H1 (cell line): ENCODE measurements around the gene ETV4. TPM values are rescaled to one million over a fixed set of nuclear protein-coding genes. Genes with fewer than 3 reads are reported as not detected.
A peak's percentile ranks its signal among the peaks of the same experiment; 100 is the strongest.

Experiments used
- CTCF ChIA-PET: fragments of 300-600 bp; sonication (Branson Sonifier 250); formaldehyde crosslinking; loops from one replicate; lab custom pipeline; 2021; ENCODE audit not compliant: partially characterized antibody; lab: Charles Lee
- POLR2A ChIA-PET: fragments of 300-600 bp; sonication (Branson Sonifier 250); formaldehyde crosslinking; loops from one replicate; lab custom pipeline; 2021; ENCODE audit warnings: inconsistent platforms; ENCODE audit not compliant: partially characterized antibody; lab: Charles Lee
- DNase-seq, 2 experiments: peaks; one replicate each; pipeline versions ENCODE4 v3.0.0 to v3.0.0-alpha.2; 2010 to 2022; ENCODE audit warnings: low spot score in 2 of 2, low read depth in 1 of 2, mixed read lengths in 1 of 2
- FAIRE-seq: peaks from 2 replicates; lab custom pipeline; 2011; peaks lifted over from hg19 to GRCh38; lab: Jason Lieb, UNC
- H2AFZ ChIP-seq: 2 replicates; pipeline ENCODE4 v1.8.1; 2012; ENCODE audit warnings: low read length, inconsistent platforms
- H2AK5ac ChIP-seq: 2 replicates; pipeline ENCODE4 v1.6.1; 2013; ENCODE audit warnings: low read depth, low read length
- H2BK120ac ChIP-seq: replicated peaks from 2 replicates; pipeline ENCODE3; 2013; ENCODE audit warnings: low read depth, low read length, inconsistent platforms
- H2BK12ac ChIP-seq: 2 replicates; pipeline ENCODE4 v1.6.1; 2013; ENCODE audit warnings: low read depth, low read length
- H2BK15ac ChIP-seq: 2 replicates; pipeline ENCODE4 v1.6.1; 2013; ENCODE audit warnings: low read length
- H2BK20ac ChIP-seq: 2 replicates; pipeline ENCODE4 v1.6.1; 2013; ENCODE audit warnings: low read length
- H2BK5ac ChIP-seq: 2 replicates; pipeline ENCODE4 v1.6.1; 2013; ENCODE audit warnings: low read depth, low read length
- H3K14ac ChIP-seq: 2 replicates; pipeline ENCODE4 v1.6.1; 2013; ENCODE audit warnings: inconsistent platforms; ENCODE audit not compliant: insufficient read length
- H3K18ac ChIP-seq: 2 replicates; pipeline ENCODE4 v1.6.1; 2013; ENCODE audit warnings: low read length; ENCODE audit errors: extremely low read depth
- H3K23ac ChIP-seq: 2 replicates; pipeline ENCODE4 v1.6.1; 2013; ENCODE audit warnings: inconsistent platforms; ENCODE audit not compliant: insufficient read length
- H3K23me2 ChIP-seq: 2 replicates; pipeline ENCODE4 v1.6.1; 2013; ENCODE audit warnings: low read depth, low read length
- H3K27ac ChIP-seq: 2 replicates; pipeline ENCODE4 v1.6.1; 2011; ENCODE audit warnings: low read depth, low read length, inconsistent platforms
- H3K27me3 ChIP-seq, 4 experiments: replicated peaks in 1 of 4; 1 replicate in 1 of 4; 2 replicates in 3 of 4; pipeline versions ENCODE4 v1.6.1 to v1.8.1; 2011 to 2013; ENCODE audit warnings: low read length in 3 of 4, mild to moderate bottlenecking in 3 of 4, inconsistent platforms in 2 of 4, mixed read lengths in 2 of 4, moderate library complexity in 1 of 4; ENCODE audit not compliant: control insufficient read depth in 3 of 4, insufficient read depth in 3 of 4; ENCODE audit errors: extremely low read depth in 1 of 4
- H3K36me3 ChIP-seq, 4 experiments: 2 replicates each; pipeline versions ENCODE4 v1.6.1 to v1.8.1; 2011 to 2013; ENCODE audit warnings: mild to moderate bottlenecking in 4 of 4, low read length in 3 of 4, moderate library complexity in 2 of 4, control low read depth in 1 of 4, inconsistent platforms in 1 of 4; ENCODE audit not compliant: insufficient read depth in 4 of 4, control insufficient read depth in 2 of 4
- H3K4ac ChIP-seq: replicated peaks from 2 replicates; pipeline ENCODE3; 2013; ENCODE audit warnings: low read length, low read depth, mixed read lengths, inconsistent platforms; ENCODE audit not compliant: insufficient read length
- H3K4me1 ChIP-seq, 4 experiments: replicated peaks in 1 of 4; 1 replicate in 1 of 4; 2 replicates in 3 of 4; pipeline versions ENCODE4 v1.6.1 to v1.8.1; 2011 to 2013; ENCODE audit warnings: low read length in 3 of 4, inconsistent platforms in 2 of 4, mixed read lengths in 1 of 4; ENCODE audit not compliant: insufficient read depth in 4 of 4, control insufficient read depth in 3 of 4
- H3K4me2 ChIP-seq, 2 experiments: 2 replicates each; pipeline versions ENCODE4 v1.6.1 to v1.8.1; 2011 to 2013; ENCODE audit warnings: low read depth in 2 of 2, low read length in 2 of 2, control low read depth in 1 of 2, inconsistent platforms in 1 of 2, mild to moderate bottlenecking in 1 of 2; ENCODE audit not compliant: insufficient read depth in 1 of 2
- H3K4me3 ChIP-seq, 4 experiments: fragments of 200-600, 300-600 bp in 1 of 4; sonication (generic), shearing (Covaris generic), sonication (Bioruptor Twin) in 1 of 4; 2 replicates each; pipeline versions ENCODE4 v1.5.1 to v1.8.1; 2011 to 2016; ENCODE audit warnings: low read length in 4 of 4, low read depth in 3 of 4, control low read depth in 2 of 4, inconsistent platforms in 2 of 4, mild to moderate bottlenecking in 2 of 4, mixed read lengths in 1 of 4, moderate library complexity in 1 of 4; ENCODE audit not compliant: insufficient read depth in 2 of 4; ENCODE audit errors: extremely low read depth in 1 of 4
- H3K56ac ChIP-seq: replicated peaks from 2 replicates; pipeline ENCODE3; 2013; ENCODE audit warnings: low read depth, mild to moderate bottlenecking, mixed read lengths, low read length, inconsistent platforms; ENCODE audit not compliant: insufficient read length
- H3K79me1 ChIP-seq: 2 replicates; pipeline ENCODE4 v1.6.1; 2013; ENCODE audit warnings: low read depth, low read length, control low read depth
- H3K79me2 ChIP-seq, 2 experiments: 2 replicates each; pipeline versions ENCODE4 v1.6.1 to v1.8.1; 2012 to 2013; ENCODE audit warnings: low read length in 2 of 2, mild to moderate bottlenecking in 2 of 2, inconsistent platforms in 1 of 2; ENCODE audit not compliant: insufficient read depth in 2 of 2, control insufficient read depth in 1 of 2
- H3K9ac ChIP-seq, 4 experiments: replicated peaks in 1 of 4; 1 replicate in 1 of 4; 2 replicates in 3 of 4; pipeline versions ENCODE4 v1.6.1 to v1.8.1; 2011 to 2013; ENCODE audit warnings: low read depth in 3 of 4, low read length in 3 of 4, control low read depth in 2 of 4, mild to moderate bottlenecking in 2 of 4, moderate library complexity in 2 of 4, inconsistent platforms in 1 of 4; ENCODE audit errors: extremely low read depth in 1 of 4
- H3K9me3 ChIP-seq, 2 experiments: 2 replicates each; pipeline versions ENCODE4 v1.6.1 to v1.8.1; 2012 to 2013; ENCODE audit warnings: mild to moderate bottlenecking in 2 of 2, moderate library complexity in 2 of 2, control low read depth in 1 of 2, inconsistent platforms in 1 of 2, low read depth in 1 of 2, low read length in 1 of 2, mixed read lengths in 1 of 2; ENCODE audit not compliant: insufficient read depth in 2 of 2
- H4K20me1 ChIP-seq, 2 experiments: replicated peaks in 1 of 2; 2 replicates each; pipeline versions ENCODE3 to v1.8.1; 2011 to 2013; ENCODE audit warnings: inconsistent platforms in 2 of 2, low read length in 2 of 2, mild to moderate bottlenecking in 1 of 2; ENCODE audit not compliant: insufficient read depth in 2 of 2, control insufficient read depth in 1 of 2
- H4K5ac ChIP-seq: 2 replicates; pipeline ENCODE4 v1.6.1; 2013; ENCODE audit warnings: low read length, low read depth, mixed read lengths, inconsistent platforms; ENCODE audit not compliant: insufficient read length
- H4K8ac ChIP-seq: 2 replicates; pipeline ENCODE4 v1.8.0; 2013; ENCODE audit warnings: mild to moderate bottlenecking, moderate library complexity, low read length, inconsistent platforms; ENCODE audit not compliant: insufficient read depth; ENCODE audit errors: extremely low read depth
- H4K91ac ChIP-seq: replicated peaks from 2 replicates; pipeline ENCODE3; 2013; ENCODE audit warnings: low read length, mixed read lengths, inconsistent platforms; ENCODE audit not compliant: insufficient read length
- CBX5 ChIP-seq: fragments of 300-800, 300-1000 bp; sonication (generic); IDR thresholded peaks from 2 replicates; pipeline ENCODE4 v1.7.1; 2016; ENCODE audit warnings: antibody characterized with exemption, low read length, low read depth
- CHD2 ChIP-seq: IDR thresholded peaks from 2 replicates; pipeline ENCODE4 v1.6.1; 2012; ENCODE audit warnings: low read length, improper control_type of control experiment
- KDM4A ChIP-seq: IDR thresholded peaks from one replicate; pipeline ENCODE4 v1.7.1; 2012; ENCODE audit warnings: low read depth, mild to moderate bottlenecking, moderate library complexity, low read length, inconsistent platforms; ENCODE audit not compliant: severe bottlenecking
- POLR2AphosphoS5 ChIP-seq: IDR thresholded peaks from 2 replicates; pipeline ENCODE4 v1.6.1; 2011; ENCODE audit warnings: low read depth, low read length
- POU5F1 ChIP-seq: IDR thresholded peaks from 2 replicates; pipeline ENCODE4 v1.6.1; 2011; ENCODE audit warnings: low read depth, mild to moderate bottlenecking, low read length, moderate library complexity
- RNF2 ChIP-seq: fragments of 200-900, 300-1000 bp; sonication (generic); IDR thresholded peaks from 2 replicates; pipeline ENCODE4 v1.7.1; 2016; ENCODE audit warnings: borderline replicate concordance, low read depth, mild to moderate bottlenecking, antibody characterized with exemption, low read length; ENCODE audit not compliant: poor library complexity, severe bottlenecking; ENCODE audit errors: missing control alignments
- SIRT6 ChIP-seq: IDR thresholded peaks from one replicate; pipeline ENCODE4 v1.7.1; 2012; ENCODE audit warnings: low read length, inconsistent platforms
- SP1 ChIP-seq: IDR thresholded peaks from 2 replicates; pipeline ENCODE4 v1.6.1; 2011; ENCODE audit warnings: low read depth, low read length
- WGBS, 2 experiments: shearing (Covaris generic) in 1 of 2; methylation state at CpG; one replicate each; pipeline versions ENCODE4 v1.1.6 to v1.1.7; 2013 to 2015; ENCODE audit warnings: low lambda C conversion rate in 2 of 2, mixed read lengths in 2 of 2, inconsistent platforms in 1 of 2, low coverage in 1 of 2, missing lambda C conversion rate in 1 of 2; ENCODE audit not compliant: insufficient replicate concordance in 2 of 2, insufficient coverage in 1 of 2, insufficient read length in 1 of 2; ENCODE audit errors: extremely low coverage in 1 of 2, missing lambda C conversion rate in 1 of 2; 5-methylcytosine and 5-hydroxymethylcytosine counted together
- polyA plus RNA-seq, 7 experiments: library from polyadenylated mRNA; depleted of rRNA in 3 of 7; stranded (reverse) in 5 of 7; unstranded in 2 of 7; fragments of >200 nt in 5 of 7; fragments of 200-250 nt in 2 of 7; gene quantifications; 1 replicate in 5 of 7; 2 replicates in 1 of 7; 4 replicates in 1 of 7; pipeline versions ENCODE4 v1.2.1 to v1.2.3, GENCODE V29; 2011 to 2013; ENCODE audit warnings: missing spikeins in 2 of 7, mixed read lengths in 2 of 7
- total RNA-seq: library from RNA; stranded (reverse); fragmentation: NEBNext Ultra II Directional; extraction: Animal tissue kit (Norgen Biotek cat#: 25700); gene quantifications from 2 replicates; pipeline ENCODE4 v1.2.1, GENCODE V29; 2021

ETV4 gene
- total and polyA plus RNA-seq, 2 of the 8 experiments (the other 6 are each of a cell fraction or from before 2014, with no cell fraction given), result 75.2 to 143 TPM

- WGBS, 2 experiments, result 92% methylated on average over 6 of the region's 6 CpGs; no CpG with 5 or more reads in 1 of the 2 experiments
- Histone ChIP-seq H3K23me2 (no peaks in the 10 kb centered on the region), H2AFZ (no peak overlapping the region), H3K4me3 (no peak overlapping the region), H4K5ac (no peak overlapping the region), H2BK15ac (no peak overlapping the region), H3K4me1 (no peaks in the 10 kb centered on the region), H4K91ac (no peak overlapping the region), H2AK5ac (no peak overlapping the region), H2BK20ac (no peak overlapping the region), H3K56ac (no peak overlapping the region), H3K27me3 (no peaks in the 10 kb centered on the region), H2BK120ac (no peak overlapping the region), H2BK12ac (no peak overlapping the region), H3K18ac (no peak overlapping the region), H3K9ac (no peak overlapping the region), H2BK5ac (no peak overlapping the region), H3K79me1 (no peaks in the 10 kb centered on the region), H3K36me3 (no peaks in the 10 kb centered on the region), H3K27ac (no peak overlapping the region), H3K4me2 (no peak overlapping the region), H3K14ac (no peak overlapping the region), H4K8ac (no peak overlapping the region), H4K20me1 (no peaks in the 10 kb centered on the region), H3K9me3 (no peaks in the 10 kb centered on the region), H3K4ac (peak overlapping the region; percentile 85), H3K79me2 (no peaks in the 10 kb centered on the region), H3K23ac (no peak overlapping the region)
- DNase-seq (no peak), FAIRE-seq (no peak)
- CTCF ChIA-PET, result interaction anchor here (0.6 to 2.3 kb wide), 4 partner anchors 118 to 782 kb away, joined by 3 to 15 read pairs (median 3); no protein-coding TSS in a partner anchor
- no peak for TF ChIP-seq CHD2
- TF ChIP-seq POU5F1, result no peak
- TF ChIP-seq POLR2AphosphoS5, result no peak
- TF ChIP-seq CBX5, result no peak
- no peak for TF ChIP-seq KDM4A
- TF ChIP-seq SIRT6, result no peak
- no peak for TF ChIP-seq RNF2
- no peak for TF ChIP-seq SP1
- POLR2A ChIA-PET, result interaction anchor here (0.6 kb wide), 1 partner anchor 178 kb away, joined by 5 read pairs; no protein-coding TSS in a partner anchor
Observed at GRCh38 chr17:43584666-43585102, 38.5 kb upstream of the ETV4 start.
